Measurements from ENCODE around the gene HOXB2. TPM values are rescaled to one million over a fixed set of nuclear protein-coding genes. Genes with fewer than 3 reads are reported as not detected.
A peak's percentile ranks its signal among the peaks of the same experiment; 100 is the strongest.

HOXB2 gene
- total RNA-seq, 2 experiments from 2014 or later, result 17.2 to 17.5 TPM

DNA sequence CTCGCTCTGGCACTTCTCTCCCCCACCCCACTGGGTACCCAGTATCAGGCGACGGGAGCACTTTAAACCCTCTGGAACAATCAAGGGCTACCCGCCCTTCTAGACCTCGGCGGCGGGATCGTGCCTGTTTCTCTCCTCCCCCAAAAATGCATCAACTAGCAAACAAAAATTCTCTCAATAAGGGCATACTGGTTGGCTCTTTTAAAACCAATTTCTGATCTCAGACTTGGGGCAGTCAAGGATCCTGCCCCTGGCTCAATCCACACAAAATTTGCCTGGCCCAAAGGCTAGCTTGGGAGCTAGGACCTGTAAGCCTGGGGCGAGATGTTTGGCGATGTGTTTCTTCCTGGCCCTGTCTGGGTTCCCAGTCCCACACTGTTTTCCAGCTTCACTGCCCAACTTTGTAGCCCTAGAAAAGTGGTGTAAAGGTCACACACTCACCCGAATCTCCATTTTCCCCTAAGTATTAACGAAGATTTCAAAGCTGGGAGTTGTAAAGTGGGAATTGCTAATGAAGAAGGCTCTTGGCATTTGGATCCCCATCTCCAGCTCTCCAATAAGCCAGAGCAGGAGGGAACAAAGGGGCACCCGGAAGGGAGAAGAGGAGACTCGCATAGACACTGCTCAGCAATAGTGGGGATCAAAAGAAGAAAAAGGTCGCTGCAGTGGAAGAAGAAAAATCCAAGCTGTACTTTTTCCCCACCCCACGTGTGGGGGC lies 14.4 kb upstream of the HOXB2 start:
- Mint-ChIP-seq H3K36me3 (peaks cover 1% of the 10 kb centered on the region), H3K9me3 (ENCODE audit: low read depth) (no peaks in the 10 kb centered on the region), H3K27me3 (peaks cover 8% of the 10 kb centered on the region), H3K4me3 (no peak overlapping the region), H3K27ac (no peak overlapping the region), H3K4me1 (peaks cover 16% of the 10 kb centered on the region)
- CTCF ChIA-PET, result interaction anchor here (0.9 kb wide), 1 partner anchor 66 kb away, joined by 3 read pairs; no protein-coding TSS in a partner anchor
- ATAC-seq (no peak), DNase-seq (no peak)

DNA sequence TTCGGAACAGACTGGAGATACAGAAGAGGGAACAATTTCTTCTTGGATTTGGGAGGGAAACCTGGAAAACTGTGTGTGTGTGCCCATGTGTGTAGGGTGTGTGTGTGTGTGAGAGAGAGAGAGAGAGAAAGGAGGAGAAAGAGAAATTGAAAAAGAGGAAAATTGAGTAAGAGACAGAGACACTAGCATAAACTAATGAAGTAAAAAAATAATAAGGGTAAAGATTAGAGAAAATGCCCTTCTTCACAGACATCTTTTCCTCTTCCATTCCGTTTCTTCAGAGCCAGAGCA lies 13.9 kb upstream of the HOXB2 start:
- Mint-ChIP-seq H3K27me3 (peaks cover 8% of the 10 kb centered on the region), H3K4me1 (peaks cover 16% of the 10 kb centered on the region), H3K36me3 (peaks cover 1% of the 10 kb centered on the region), H3K9me3 (ENCODE audit: low read depth) (no peaks in the 10 kb centered on the region), H3K4me3 (no peak overlapping the region), H3K27ac (no peak overlapping the region)
- CTCF ChIA-PET, result interaction anchor here (0.9 kb wide), 1 partner anchor 66 kb away, joined by 3 read pairs; no protein-coding TSS in a partner anchor
- DNase-seq, result no peak
- no peak for ATAC-seq

DNA sequence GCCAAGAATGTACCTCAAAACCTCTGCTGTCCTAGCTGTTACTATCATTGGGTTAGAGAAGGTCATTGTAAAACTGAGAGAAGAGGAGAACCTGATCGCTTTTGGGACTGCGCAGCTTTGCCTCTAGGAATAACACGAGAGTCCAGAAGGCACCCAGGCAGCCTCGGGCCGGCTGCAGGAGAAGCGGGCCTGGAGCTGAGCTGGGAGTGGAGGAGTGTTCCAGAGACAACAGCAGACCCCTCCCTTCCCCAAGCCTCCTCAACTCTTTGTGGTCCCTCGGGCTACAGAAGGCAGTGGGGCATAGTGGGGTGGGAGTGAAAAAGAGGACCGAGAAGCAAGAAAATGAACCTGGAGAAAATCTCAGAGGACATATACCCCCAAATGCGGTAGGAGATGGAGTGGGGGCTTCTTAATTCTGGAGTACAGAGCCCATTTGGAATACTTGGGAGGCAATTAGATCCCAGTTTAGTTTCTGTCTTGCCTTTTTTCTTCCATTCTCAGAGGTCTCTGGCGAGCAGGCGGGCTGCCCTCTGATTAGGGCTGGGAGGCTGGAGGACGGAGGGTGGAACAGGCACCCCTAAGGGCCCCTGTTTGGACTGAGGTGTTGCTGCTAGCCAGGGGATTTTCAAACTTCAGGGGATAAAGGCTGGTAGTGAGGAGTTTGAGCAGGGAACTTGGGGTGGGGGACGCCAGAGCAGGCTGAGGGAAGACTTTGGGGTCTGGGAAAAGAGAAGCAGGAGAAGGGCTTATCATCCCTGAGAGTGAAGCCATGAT lies 13.3 kb upstream of the HOXB2 start:
- peaks cover 16% of the 10 kb centered on the region for H3K4me1 Mint-ChIP-seq
- peaks cover 1% of the 10 kb centered on the region for H3K36me3 Mint-ChIP-seq
- H3K27ac Mint-ChIP-seq, result no peak overlapping the region
- no peak for DNase-seq
- no peaks in the 10 kb centered on the region for H3K9me3 Mint-ChIP-seq (ENCODE audit: low read depth)
- no peak overlapping the region for H3K4me3 Mint-ChIP-seq
- CTCF ChIA-PET, result interaction anchor here (1.0 to 1.6 kb wide), 3 partner anchors 9 to 222 kb away, joined by 3 to 4 read pairs (median 3); no protein-coding TSS in a partner anchor
- no peak for ATAC-seq
- peaks cover 8% of the 10 kb centered on the region for H3K27me3 Mint-ChIP-seq

DNA sequence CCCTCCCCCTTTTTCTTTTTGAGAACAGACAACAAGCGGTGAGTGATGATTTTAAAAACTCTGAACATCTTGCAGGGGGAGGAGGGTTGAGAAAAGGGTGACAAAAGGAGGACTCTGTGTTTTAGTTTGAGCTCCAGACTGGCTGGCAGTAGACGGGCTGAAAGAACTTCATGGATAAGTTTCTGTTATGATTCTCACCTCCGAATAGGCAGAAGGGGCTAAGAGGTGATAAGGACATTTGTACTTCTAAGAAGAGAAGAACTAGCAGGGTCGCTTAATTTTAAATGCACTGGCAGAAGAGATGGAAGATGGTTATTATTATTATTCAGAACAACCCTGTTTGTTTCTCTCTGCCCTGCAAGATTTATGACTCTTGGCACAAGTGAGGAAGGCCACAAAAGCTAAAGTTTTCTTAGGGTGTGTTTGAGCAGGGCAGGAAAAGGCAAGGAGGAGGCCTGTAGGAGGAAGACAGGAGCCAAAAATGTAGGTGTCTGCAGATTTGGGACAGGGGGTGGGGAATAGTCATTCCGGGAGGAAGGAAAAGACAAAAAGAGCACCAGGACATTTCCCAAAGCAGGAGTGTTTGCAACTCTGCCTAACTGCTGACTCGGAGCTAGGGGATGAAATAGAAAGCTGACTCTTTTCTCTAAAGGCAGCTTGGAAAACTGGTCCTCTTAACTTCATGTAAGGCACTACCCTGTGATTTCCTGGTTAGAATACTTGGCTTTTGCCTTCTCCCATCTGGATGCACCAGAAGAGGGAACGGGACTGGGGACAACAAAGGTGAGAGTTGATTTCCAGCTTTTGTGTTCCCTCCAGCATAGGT lies 11.9 kb upstream of the HOXB2 start:
- Mint-ChIP-seq H3K4me3 (no peak overlapping the region), H3K36me3 (peaks cover 1% of the 10 kb centered on the region), H3K27ac (no peak overlapping the region), H3K4me1 (peaks cover 10% of the 10 kb centered on the region), H3K27me3 (peaks cover 8% of the 10 kb centered on the region), H3K9me3 (ENCODE audit: low read depth) (no peaks in the 10 kb centered on the region)
- ATAC-seq, result no peak
- CTCF ChIA-PET, result interaction anchor here (0.7 to 1.6 kb wide), 4 partner anchors 8 to 205 kb away, joined by 3 to 4 read pairs (median 4); no protein-coding TSS in a partner anchor
- no peak for DNase-seq

DNA sequence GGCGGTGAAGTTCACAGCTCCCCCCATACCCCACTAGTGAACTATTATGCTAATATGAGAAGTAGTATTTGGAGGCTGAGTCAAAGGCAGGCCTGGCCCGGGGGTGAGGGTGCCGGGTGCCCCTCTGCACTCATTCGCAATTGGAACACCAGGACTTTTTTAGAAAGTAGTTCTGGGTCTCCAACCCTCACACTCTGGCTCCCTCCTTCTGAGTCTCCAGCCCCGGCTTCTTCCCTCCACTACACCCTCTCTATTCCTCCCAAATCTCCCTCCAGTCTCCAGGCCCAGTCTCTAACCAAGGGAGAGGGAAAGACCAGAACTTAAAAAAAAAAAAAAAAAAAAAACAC lies 11.3 kb upstream of the HOXB2 start:
- CTCF ChIA-PET, result interaction anchor here (0.7 to 1.0 kb wide), 2 partner anchors 9 to 230 kb away, joined by 3 to 4 read pairs; no protein-coding TSS in a partner anchor
- Mint-ChIP-seq H3K4me3 (no peak overlapping the region), H3K4me1 (peaks cover 4% of the 10 kb centered on the region), H3K36me3 (peaks cover 1% of the 10 kb centered on the region), H3K27ac (no peak overlapping the region), H3K9me3 (ENCODE audit: low read depth) (no peaks in the 10 kb centered on the region), H3K27me3 (peaks cover 8% of the 10 kb centered on the region)
- no peak for DNase-seq
- ATAC-seq, result no peak

DNA sequence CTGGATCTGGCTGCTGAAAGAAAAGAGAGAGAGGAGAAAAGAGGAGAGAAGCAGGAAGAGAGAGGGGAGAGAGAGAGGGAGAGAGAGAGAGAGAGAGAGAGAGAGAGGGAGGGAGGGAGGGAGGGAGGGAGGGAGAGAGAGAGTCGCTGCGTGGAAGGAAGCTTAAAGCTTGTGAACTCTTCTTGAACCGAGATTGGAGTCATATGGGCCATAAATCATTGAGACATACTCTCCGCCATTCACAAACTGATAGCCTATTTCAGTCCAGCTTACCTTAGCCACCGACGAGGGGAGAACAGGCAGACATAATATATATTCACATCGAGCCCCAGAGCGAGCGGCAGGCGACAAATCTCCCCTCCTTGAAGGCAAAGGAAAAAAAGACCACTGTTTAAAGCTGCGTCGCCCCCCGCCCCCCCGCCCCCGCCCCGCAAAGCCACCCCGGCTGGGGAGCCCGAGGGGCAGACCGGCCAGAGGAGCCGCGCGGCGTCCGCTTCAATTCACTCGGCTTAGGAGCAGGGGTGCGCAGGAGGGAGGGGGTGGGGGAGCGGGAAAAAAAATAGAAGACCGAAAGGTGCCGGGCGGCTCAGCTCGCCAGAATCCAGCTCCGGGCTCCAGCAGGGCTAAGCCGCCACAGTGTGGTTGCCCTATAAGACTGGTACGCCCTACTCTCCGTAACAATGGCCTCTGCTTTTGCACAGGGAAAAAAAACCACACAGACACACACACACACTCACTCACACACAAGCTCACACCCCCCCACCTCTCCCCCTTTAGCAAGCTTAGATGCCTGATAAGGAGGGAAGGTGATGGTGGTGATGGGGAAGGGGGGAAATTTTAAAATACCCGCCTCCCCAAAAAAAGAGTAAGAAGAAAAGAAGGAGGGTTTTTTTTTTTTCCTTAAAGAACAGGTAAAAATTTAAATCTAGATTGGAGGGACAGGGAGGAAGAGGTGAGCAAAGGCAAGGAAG lies 10.6 kb upstream of the HOXB2 start:
- H3K4me3 Mint-ChIP-seq, result peak overlapping the region; percentile 39
- CTCF ChIA-PET, result interaction anchor here (0.7 to 1.0 kb wide), 2 partner anchors 9 to 229 kb away, joined by 3 to 4 read pairs; no protein-coding TSS in a partner anchor
- peaks cover 2% of the 10 kb centered on the region for H3K4me1 Mint-ChIP-seq
- DNase-seq (no peak), ATAC-seq (peak; percentile 49)
- no peaks in the 10 kb centered on the region for H3K9me3 Mint-ChIP-seq (ENCODE audit: low read depth)
- H3K36me3 Mint-ChIP-seq, result peaks cover 3% of the 10 kb centered on the region
- H3K27me3 Mint-ChIP-seq, result peaks cover 8% of the 10 kb centered on the region
- no peak overlapping the region for H3K27ac Mint-ChIP-seq

DNA sequence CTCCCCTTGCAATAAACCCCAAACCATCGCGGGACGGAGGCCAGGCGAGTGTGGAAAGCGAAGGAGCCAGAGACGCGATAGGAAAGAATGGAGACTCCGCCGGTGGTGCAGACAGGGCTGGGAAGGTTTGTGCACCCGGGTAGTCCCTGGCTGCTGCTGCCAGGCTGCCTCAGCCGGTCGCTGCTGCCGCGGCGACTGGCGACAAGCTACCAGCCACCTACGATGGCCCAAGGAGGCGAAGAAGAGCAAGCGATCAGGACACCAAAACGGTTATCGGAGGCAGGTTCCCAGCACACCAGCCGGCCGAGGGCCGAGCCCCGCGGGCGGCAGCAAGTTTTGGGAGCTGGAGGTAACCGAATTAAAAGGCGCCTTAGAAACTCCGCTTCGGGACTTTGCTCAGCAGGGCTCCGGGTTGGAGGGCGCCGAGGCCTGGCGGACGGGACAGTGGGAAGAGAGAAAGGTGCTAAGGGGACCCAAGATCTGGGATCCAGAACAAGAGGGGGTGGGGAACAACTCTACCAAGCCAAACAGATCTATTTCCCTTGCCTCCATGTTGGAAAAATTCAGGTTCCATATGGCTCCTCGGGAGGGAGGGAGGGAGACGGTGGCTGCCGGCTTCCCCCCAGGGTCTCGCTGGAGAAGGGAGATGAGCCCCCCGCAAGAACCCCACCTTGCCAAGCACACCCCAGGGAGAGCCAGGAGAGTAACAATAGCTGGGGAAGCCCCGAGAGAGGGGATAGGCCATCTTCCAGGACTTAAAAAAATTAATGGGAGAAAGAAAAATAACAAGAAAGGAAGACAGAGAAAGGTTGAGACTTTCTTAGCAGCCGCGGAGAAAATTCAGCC lies 9.7 kb upstream of the HOXB2 start:
- Mint-ChIP-seq H3K9me3 (ENCODE audit: low read depth) (no peaks in the 10 kb centered on the region), H3K27ac (no peak overlapping the region), H3K4me3 (no peak overlapping the region), H3K4me1 (peaks cover 2% of the 10 kb centered on the region), H3K27me3 (peaks cover 8% of the 10 kb centered on the region), H3K36me3 (peaks cover 8% of the 10 kb centered on the region)
- CTCF ChIA-PET, result no interaction called here
- ATAC-seq (no peak), DNase-seq (no peak)

DNA sequence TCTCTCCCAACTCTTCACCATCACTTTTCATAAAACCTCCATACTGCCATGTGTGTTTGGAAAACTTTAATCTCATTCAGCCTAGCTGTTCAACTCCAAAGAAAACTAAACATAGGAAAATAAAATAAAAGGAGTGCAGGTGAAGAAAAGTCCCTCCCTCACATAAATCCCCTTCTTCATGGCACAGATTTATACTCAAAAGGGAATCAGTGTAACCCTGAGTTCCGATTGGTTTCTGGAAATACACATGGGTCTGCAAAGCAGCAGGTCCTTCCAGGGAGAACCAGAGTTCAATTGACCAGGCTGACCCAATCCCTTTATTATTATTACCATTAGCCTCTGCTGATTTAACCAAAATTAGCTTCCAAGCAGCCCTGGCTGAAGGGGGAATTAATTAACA lies 8.9 kb upstream of the HOXB2 start:
- CTCF ChIA-PET, result no interaction called here
- peaks cover 2% of the 10 kb centered on the region for H3K4me1 Mint-ChIP-seq
- H3K4me3 Mint-ChIP-seq, result no peak overlapping the region
- no peaks in the 10 kb centered on the region for H3K9me3 Mint-ChIP-seq (ENCODE audit: low read depth)
- no peak for ATAC-seq
- peaks cover 8% of the 10 kb centered on the region for H3K27me3 Mint-ChIP-seq
- H3K27ac Mint-ChIP-seq, result no peak overlapping the region
- DNase-seq, result no peak
- peaks cover 9% of the 10 kb centered on the region for H3K36me3 Mint-ChIP-seq

DNA sequence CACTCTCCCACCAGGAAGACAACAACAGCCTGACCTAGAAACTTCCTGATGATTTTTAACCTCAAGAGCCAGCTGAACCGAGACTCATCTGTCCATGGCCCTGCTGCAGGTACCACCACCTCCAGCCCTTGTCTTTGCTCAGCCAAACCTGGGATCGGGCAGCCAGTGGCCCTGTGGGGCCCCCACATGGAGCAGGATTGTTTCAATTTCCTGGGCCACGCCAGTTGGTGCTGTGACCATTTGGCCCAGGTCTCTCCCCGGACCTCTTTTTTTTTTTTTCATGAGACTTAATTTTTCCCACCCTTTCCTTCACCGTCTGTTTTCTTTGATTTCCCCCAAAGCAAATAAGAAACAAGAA lies 8.3 kb upstream of the HOXB2 start:
- DNase-seq, result no peak
- CTCF ChIA-PET, result no interaction called here
- Mint-ChIP-seq H3K9me3 (ENCODE audit: low read depth) (no peaks in the 10 kb centered on the region), H3K27me3 (peaks cover 8% of the 10 kb centered on the region), H3K36me3 (peaks cover 9% of the 10 kb centered on the region), H3K27ac (no peak overlapping the region), H3K4me1 (peaks cover 7% of the 10 kb centered on the region), H3K4me3 (no peak overlapping the region)
- no peak for ATAC-seq

DNA sequence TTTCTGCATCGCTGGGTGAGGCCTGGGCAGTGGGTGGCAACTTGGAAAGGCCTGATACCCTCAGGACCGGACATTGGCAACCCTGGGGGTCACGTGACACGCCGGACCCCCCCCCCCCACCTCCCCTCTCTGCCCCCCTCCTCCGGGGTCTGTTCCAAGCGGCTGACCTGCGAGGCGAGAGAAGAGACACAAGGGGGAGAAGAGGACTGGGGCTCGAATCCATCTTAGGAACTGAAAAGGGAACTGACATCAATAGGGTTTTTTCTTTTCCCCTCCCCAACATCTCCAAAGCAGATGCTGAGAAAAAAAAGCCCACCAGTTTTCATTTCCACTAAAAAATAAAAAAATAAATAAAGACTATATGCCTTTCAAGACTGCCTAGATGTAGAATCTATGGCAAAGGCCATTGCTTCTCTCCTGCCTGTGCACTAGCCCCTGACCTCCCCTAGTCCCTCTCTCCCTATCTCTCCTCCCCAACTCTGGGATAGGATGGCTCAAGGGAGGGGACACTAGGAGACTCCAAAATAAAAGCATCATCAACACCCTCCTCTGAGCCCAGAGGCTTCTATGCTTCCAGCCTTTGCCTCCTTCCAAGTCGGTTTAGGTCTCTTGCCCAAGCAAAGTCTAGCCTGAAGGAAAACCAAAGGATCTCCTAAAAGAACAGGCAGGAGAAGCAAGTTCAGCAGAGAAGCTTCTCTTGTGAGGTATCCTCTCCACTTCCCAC lies 7.7 kb upstream of the HOXB2 start:
- no peak overlapping the region for H3K4me3 Mint-ChIP-seq
- ATAC-seq (no peak), DNase-seq (no peak)
- peaks cover 9% of the 10 kb centered on the region for H3K36me3 Mint-ChIP-seq
- H3K27ac Mint-ChIP-seq, result no peak overlapping the region
- CTCF ChIA-PET, result no interaction called here
- H3K27me3 Mint-ChIP-seq, result peaks cover 8% of the 10 kb centered on the region
- H3K9me3 Mint-ChIP-seq (ENCODE audit: low read depth), result no peaks in the 10 kb centered on the region
- peaks cover 12% of the 10 kb centered on the region for H3K4me1 Mint-ChIP-seq

DNA sequence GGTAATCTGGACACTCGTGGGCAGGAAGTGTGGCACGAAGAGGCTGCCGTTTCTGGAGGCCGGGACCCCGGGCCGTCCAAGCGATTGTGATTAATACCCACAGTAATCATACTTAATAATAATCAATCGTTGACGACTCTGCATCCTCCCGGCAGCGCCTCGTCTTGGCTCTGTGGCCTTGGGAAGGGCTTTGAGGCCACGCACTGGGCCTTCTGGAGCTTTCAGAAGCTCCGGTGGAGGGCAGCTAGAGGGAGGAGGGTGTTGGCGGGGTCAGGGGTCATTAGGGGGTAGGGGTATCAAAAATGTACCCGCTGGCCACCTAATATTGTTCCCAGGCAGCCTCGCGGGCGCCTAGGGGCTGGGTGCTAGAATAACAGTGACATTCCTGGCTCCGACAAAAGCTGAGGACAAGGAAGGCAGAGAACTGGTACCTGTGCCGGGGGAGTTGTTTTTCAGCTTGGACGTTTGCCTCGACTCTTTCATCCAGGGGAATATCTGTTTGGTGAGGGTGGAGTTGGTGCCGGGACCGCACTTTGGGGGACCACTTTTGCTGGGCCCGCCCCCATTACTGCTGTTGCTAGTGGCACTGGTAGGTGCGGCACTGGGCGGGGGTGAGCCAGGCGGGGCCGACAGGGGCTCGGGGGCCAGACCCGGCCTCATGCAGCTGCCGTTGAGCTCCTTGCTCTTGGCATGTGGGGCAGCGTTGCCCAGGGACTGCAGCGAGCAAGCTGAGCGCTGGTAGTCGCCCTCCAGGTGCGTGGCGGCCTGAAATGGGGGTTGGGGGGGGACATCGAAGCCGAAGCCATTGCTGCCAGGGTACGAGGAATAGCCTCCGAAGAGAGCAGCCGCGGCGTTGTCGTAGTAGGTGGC lies 6.9 kb upstream of the HOXB2 start:
- peaks cover 18% of the 10 kb centered on the region for H3K4me1 Mint-ChIP-seq
- no peak overlapping the region for H3K4me3 Mint-ChIP-seq
- peaks cover 8% of the 10 kb centered on the region for H3K27me3 Mint-ChIP-seq
- H3K36me3 Mint-ChIP-seq, result peaks cover 9% of the 10 kb centered on the region
- DNase-seq, result no peak
- ATAC-seq, result no peak
- no peak overlapping the region for H3K27ac Mint-ChIP-seq
- H3K9me3 Mint-ChIP-seq (ENCODE audit: low read depth), result no peaks in the 10 kb centered on the region
- CTCF ChIA-PET, result no interaction called here
